ENCODE data around the gene CD300LF. TPM values are rescaled to one million over a fixed set of nuclear protein-coding genes. Genes with fewer than 3 reads are reported as not detected.

Gene CD300LF
- total RNA-seq, 1 experiment from 2014 or later: not detected

DNA sequence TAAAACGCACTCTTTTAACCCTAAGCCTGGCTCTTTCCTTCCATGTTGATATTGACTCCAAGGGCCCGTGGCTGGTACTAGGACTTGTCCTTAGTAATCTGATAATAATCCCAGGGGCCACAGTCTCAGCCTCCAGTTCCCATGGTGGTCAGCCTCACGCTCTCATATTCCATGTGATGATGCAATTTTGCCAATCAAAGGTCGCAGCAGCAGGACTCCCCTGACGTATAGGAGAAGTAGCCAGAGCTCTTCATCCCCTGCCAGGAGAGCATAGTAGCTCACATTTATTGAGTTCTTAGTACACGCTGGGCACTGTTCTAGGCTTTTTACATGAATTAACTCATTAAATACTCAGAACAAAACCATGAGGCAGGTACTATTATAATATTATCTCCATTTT lies 42.4 kb downstream of the CD300LF start (continued):
- TF ChIP-seq, protein P1, sequence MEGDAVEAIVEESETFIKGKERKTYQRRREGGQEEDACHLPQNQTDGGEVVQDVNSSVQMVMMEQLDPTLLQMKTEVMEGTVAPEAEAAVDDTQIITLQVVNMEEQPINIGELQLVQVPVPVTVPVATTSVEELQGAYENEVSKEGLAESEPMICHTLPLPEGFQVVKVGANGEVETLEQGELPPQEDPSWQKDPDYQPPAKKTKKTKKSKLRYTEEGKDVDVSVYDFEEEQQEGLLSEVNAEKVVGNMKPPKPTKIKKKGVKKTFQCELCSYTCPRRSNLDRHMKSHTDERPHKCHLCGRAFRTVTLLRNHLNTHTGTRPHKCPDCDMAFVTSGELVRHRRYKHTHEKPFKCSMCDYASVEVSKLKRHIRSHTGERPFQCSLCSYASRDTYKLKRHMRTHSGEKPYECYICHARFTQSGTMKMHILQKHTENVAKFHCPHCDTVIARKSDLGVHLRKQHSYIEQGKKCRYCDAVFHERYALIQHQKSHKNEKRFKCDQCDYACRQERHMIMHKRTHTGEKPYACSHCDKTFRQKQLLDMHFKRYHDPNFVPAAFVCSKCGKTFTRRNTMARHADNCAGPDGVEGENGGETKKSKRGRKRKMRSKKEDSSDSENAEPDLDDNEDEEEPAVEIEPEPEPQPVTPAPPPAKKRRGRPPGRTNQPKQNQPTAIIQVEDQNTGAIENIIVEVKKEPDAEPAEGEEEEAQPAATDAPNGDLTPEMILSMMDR (IDR thresholded peaks at IDR 0.05 in 2 of 3, conservative IDR thresholded peaks at IDR 0.05 in 1 of 3; ENCODE audit: borderline replicate concordance in 1 of 3, insufficient read depth in 1 of 3, low read depth in 2 of 3, low read length in 2 of 3): no peak
- no peak for TF ChIP-seq TCF7L2 (IDR thresholded peaks at IDR 0.05; ENCODE audit: borderline replicate concordance, extremely low read depth, insufficient read depth, insufficient read length)
- TF ChIP-seq, protein P2, sequence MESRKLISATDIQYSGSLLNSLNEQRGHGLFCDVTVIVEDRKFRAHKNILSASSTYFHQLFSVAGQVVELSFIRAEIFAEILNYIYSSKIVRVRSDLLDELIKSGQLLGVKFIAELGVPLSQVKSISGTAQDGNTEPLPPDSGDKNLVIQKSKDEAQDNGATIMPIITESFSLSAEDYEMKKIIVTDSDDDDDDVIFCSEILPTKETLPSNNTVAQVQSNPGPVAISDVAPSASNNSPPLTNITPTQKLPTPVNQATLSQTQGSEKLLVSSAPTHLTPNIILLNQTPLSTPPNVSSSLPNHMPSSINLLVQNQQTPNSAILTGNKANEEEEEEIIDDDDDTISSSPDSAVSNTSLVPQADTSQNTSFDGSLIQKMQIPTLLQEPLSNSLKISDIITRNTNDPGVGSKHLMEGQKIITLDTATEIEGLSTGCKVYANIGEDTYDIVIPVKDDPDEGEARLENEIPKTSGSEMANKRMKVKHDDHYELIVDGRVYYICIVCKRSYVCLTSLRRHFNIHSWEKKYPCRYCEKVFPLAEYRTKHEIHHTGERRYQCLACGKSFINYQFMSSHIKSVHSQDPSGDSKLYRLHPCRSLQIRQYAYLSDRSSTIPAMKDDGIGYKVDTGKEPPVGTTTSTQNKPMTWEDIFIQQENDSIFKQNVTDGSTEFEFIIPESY (IDR thresholded peaks at IDR 0.05; ENCODE audit: extremely low read depth, insufficient replicate concordance, low read length): no peak
- TF ChIP-seq EZH2 (IDR thresholded peaks at IDR 0.05): no peak
- no peak for TF ChIP-seq CBX3 (IDR thresholded peaks at IDR 0.05; ENCODE audit: low read depth)
- no peak for TF ChIP-seq FOSL1 (IDR thresholded peaks at IDR 0.05; ENCODE audit: low read depth)
- no peak for TF ChIP-seq ZFX (IDR thresholded peaks at IDR 0.05)

GRCh38 chr17:74663561-74663960 lies 49.2 kb downstream of the CD300LF start:
- Histone ChIP-seq H3K9me2 (ENCODE audit: insufficient read depth) (no peaks in the 10 kb centered on the region), H3K4me1 (ENCODE audit: control insufficient read depth in 1 of 2, insufficient read depth in 2 of 2, low read length in 2 of 2) (no peaks in the 10 kb centered on the region), H3K4me3 (replicated peaks in 1 of 2; ENCODE audit: low read depth in 1 of 2, low read length in 2 of 2) (no peak overlapping the region), H3K9ac (ENCODE audit: low read length) (no peak overlapping the region), H4K20me1 (ENCODE audit: insufficient read depth) (no peaks in the 10 kb centered on the region), H3K36me3 (ENCODE audit: control insufficient read depth in 1 of 2, insufficient read depth in 2 of 2, low read length in 2 of 2) (no peaks in the 10 kb centered on the region), H3K4me2 (ENCODE audit: low read length) (no peak overlapping the region), H3K79me2 (ENCODE audit: insufficient read depth, low read length) (no peaks in the 10 kb centered on the region), H3K9me3 (ENCODE audit: control insufficient read depth in 1 of 2, insufficient read depth in 1 of 2, low read depth in 1 of 2, low read length in 2 of 2) (no peaks in the 10 kb centered on the region), H2AFZ (ENCODE audit: low read depth, low read length, poor library complexity, severe bottlenecking) (no peak overlapping the region), H3K27me3 (ENCODE audit: insufficient read depth, low read length) (peaks cover 67% of the 10 kb centered on the region), H3K27ac (ENCODE audit: low read depth, low read length) (no peak overlapping the region)
- intact Hi-C loops (cut with micrococcal nuclease): no loop called here
- ChIA-PET RAD21 (ENCODE audit: low non-redundant PET in 1 of 2, low total read pairs in 2 of 2, uncharacterized antibody in 2 of 2, unreplicated experiment in 2 of 2) (no interaction called here), CTCF (interaction anchor here (1.7 kb wide), 1 partner anchor 73 kb away, joined by 7 read pairs; the partner anchor contains the start of gene RAB37), POLR2A (no interaction called here)
- TF ChIP-seq YY1 (IDR thresholded peaks at IDR 0.05; ENCODE audit: extremely low read depth, insufficient replicate concordance, low read depth, low read length) (no peak), EZH2phosphoT487 (IDR thresholded peaks at IDR 0.05; ENCODE audit: borderline replicate concordance) (no peak), JUND (IDR thresholded peaks at IDR 0.05) (no peak), RAD21 (IDR thresholded peaks at IDR 0.05; ENCODE audit: low read depth) (no peak)
- no TSS peak for BruUV-seq (replicated peaks)
- no peak for ATAC-seq
- DNase-seq (ENCODE audit: low read depth, low spot score): no peak
